PFSK-1 (cell line): ENCODE results near the gene PAFAH1B2.

Experiments used
- FOXP2 ChIP-seq: optimal IDR thresholded peaks from 2 replicates; pipeline ENCODE3; 2011; ENCODE audit warnings: borderline replicate concordance, control low read depth, inconsistent platforms; ENCODE audit not compliant: insufficient read depth; ENCODE audit errors: extremely low read length, extremely low read depth
- POLR2AphosphoS5 ChIP-seq: IDR thresholded peaks from 2 replicates; pipeline ENCODE4 v1.6.1; 2012; ENCODE audit warnings: low read depth, mild to moderate bottlenecking, control low read depth, low read length, moderate library complexity
- SIN3A ChIP-seq: IDR thresholded peaks from 2 replicates; pipeline ENCODE4 v1.6.1; 2012; ENCODE audit warnings: mild to moderate bottlenecking, low read length, moderate library complexity, borderline replicate concordance; ENCODE audit not compliant: insufficient read depth
- TAF1 ChIP-seq: IDR thresholded peaks from 2 replicates; pipeline ENCODE4 v1.6.1; 2012; ENCODE audit warnings: low read length, control low read depth, borderline replicate concordance; ENCODE audit not compliant: insufficient read depth
- TF ChIP-seq, protein P1 (sequence below), 2 experiments: IDR thresholded peaks; 2 replicates each; pipeline versions ENCODE4 v1.6.1 to v1.8.0; 2011 to 2012; ENCODE audit warnings: low read depth in 2 of 2, low read length in 2 of 2, control low read depth in 1 of 2, inconsistent platforms in 1 of 2, mild to moderate bottlenecking in 1 of 2, moderate library complexity in 1 of 2; ENCODE audit not compliant: insufficient read depth in 1 of 2

PAFAH1B2 gene

DNA sequence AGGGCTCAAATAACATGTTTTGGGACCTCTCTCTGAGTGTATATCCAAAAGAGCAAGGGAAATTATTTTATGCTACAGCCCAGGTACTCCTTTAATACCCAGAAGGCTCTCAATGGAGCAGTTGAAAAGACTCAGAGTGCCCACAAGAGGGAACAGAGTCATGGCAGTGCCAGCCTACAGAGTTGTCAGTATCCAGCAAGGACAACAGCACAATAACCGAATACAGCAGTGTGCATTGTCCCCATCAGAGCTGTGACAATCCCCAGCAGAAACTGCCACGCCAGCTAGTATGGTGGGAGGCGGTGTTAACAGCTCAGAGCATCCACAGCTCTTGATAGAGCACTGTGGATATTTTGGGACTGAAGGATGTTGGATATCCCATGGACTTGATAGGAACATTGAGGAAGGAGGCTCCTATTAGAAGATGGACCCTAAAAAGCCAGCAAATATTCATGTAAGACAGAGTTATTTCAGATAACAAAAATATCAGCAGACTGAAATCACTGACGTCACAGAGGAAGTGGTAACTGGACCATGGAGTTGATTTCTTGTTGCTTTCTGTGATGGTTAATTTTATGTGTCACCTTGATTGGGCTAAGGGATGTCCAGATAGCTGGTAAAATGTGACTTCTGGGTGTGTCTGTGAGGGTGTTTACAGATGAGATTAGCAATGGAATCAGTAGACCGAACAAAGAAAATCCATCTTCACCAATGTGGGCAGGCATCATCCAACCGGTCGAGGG lies 17.7 kb upstream of the PAFAH1B2 start:
- TF ChIP-seq, protein P1, sequence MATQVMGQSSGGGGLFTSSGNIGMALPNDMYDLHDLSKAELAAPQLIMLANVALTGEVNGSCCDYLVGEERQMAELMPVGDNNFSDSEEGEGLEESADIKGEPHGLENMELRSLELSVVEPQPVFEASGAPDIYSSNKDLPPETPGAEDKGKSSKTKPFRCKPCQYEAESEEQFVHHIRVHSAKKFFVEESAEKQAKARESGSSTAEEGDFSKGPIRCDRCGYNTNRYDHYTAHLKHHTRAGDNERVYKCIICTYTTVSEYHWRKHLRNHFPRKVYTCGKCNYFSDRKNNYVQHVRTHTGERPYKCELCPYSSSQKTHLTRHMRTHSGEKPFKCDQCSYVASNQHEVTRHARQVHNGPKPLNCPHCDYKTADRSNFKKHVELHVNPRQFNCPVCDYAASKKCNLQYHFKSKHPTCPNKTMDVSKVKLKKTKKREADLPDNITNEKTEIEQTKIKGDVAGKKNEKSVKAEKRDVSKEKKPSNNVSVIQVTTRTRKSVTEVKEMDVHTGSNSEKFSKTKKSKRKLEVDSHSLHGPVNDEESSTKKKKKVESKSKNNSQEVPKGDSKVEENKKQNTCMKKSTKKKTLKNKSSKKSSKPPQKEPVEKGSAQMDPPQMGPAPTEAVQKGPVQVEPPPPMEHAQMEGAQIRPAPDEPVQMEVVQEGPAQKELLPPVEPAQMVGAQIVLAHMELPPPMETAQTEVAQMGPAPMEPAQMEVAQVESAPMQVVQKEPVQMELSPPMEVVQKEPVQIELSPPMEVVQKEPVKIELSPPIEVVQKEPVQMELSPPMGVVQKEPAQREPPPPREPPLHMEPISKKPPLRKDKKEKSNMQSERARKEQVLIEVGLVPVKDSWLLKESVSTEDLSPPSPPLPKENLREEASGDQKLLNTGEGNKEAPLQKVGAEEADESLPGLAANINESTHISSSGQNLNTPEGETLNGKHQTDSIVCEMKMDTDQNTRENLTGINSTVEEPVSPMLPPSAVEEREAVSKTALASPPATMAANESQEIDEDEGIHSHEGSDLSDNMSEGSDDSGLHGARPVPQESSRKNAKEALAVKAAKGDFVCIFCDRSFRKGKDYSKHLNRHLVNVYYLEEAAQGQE (IDR thresholded peaks at IDR 0.05; ENCODE audit: insufficient read depth in 1 of 2, low read depth in 2 of 2, low read length in 2 of 2) = no peak
- TF ChIP-seq TAF1 (no peak), POLR2AphosphoS5 (no peak), FOXP2 (no peak), SIN3A (no peak)

DNA sequence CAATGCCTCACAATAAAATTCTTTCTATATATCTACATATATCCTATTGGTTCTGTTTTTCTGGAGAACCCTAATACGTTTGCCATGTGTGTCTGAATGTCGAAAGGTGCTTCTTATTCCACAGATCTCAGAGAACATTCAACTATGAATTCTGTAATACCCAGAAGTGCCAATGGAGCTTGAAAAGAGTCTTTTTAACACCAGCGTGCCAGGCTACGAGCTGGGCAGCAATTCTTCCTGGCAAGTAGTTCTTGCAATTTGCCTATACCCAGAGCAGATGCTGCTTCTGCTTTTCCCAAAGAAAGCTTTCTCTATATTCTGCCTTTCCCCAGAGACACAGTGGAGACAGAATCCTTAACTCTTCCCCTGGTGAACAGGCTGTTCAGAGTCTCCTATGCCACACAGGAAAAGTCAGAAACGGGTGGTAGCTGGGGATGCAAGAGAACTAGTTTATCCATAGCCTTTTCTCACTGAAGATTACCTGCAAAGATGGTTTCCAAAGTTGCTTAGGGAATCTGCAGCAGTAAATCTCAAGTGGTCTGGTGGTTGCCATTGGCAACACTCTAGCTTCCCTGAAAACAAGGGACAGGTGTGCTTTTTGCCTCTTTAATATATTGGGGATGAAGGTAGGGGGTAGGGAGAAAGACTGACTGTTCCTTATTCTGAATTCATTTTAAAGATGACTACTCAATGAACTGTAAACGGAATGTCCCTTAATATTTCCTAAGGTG lies 16.8 kb upstream of the PAFAH1B2 start:
- TF ChIP-seq POLR2AphosphoS5 (no peak), SIN3A (no peak), TAF1 (no peak), FOXP2 (no peak)
- TF ChIP-seq, protein P1 (IDR thresholded peaks at IDR 0.05; ENCODE audit: insufficient read depth in 1 of 2, low read depth in 2 of 2, low read length in 2 of 2) = no peak

DNA sequence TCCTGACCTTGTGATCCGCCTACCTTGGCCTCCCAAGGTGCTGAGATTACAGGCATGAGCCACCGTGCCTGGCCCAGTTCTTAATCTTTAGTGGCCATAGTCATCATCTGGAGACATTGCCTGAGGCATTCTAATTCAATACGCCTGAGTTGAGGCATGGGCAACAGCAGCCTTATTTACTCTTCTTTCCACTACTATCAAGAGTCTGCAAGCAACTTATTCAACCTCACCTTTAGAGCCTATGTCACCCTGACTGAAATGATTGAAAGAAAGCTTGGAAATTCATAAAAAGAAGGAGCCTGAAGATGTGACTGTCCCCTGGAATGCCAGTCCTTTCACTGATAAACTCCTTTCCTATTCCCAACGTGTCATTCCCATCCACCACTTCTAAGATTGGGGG lies 15.8 kb upstream of the PAFAH1B2 start:
- no peak for TF ChIP-seq SIN3A
- TF ChIP-seq, protein P1 (IDR thresholded peaks at IDR 0.05; ENCODE audit: insufficient read depth in 1 of 2, low read depth in 2 of 2, low read length in 2 of 2) = no peak
- no peak for TF ChIP-seq TAF1

DNA sequence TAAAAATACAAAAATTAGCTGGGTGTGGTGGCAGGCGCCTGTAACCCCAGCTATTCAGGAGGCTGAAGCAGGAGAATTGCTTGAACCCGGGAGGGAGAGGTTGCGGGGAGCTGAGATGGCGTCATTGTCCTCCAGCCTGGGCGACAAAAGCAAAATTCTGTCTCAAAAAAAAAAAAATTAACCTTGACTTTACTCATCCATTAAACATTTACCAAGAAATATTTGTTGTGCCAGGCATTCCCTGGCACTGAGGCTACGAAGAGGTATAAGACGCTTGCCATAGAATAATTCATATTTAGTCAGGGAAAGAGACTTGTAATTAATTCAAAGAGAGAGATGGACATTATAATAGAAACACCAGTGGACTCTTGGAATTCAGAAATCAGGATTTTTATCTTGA lies 13.2 kb upstream of the PAFAH1B2 start:
- TF ChIP-seq FOXP2 = no peak
- TF ChIP-seq POLR2AphosphoS5 = no peak
- no peak for TF ChIP-seq SIN3A
- no peak for TF ChIP-seq TAF1
- TF ChIP-seq, protein P1 (IDR thresholded peaks at IDR 0.05; ENCODE audit: insufficient read depth in 1 of 2, low read depth in 2 of 2, low read length in 2 of 2) = no peak
